Naive thymus-derived CD8-positive, alpha-beta T cell (primary cell): ENCODE data around the gene TRMT112. TPM values are rescaled to one million over a fixed set of nuclear protein-coding genes. Genes with fewer than 3 reads are reported as not detected.
A peak's percentile ranks its signal among the peaks of the same experiment; 100 is the strongest.

Source experiments
- ATAC-seq, 2 donors: fragments of 150-1000 bp; cut with Tn5 transposase in 1 of 2; sonication (Bioruptor Pico), chemical (Tn5 transposase) in 1 of 2; 1 replicate in 1 of 2; 2 replicates in 1 of 2; pipeline ENCODE4 v1.10.0; 2021; ENCODE audit warnings: mild to moderate bottlenecking in 2 of 2, moderate library complexity in 2 of 2
- POLR2A ChIA-PET: fragments of 350-600 bp; sonication (Branson Sonifier 250); formaldehyde crosslinking; loops from one replicate; lab custom pipeline; 2021; ENCODE audit warnings: antibody characterized with exemption; lab: Charles Lee
- DNase-seq, 10 donors: peaks; one replicate each; pipeline versions ENCODE4 v3.0.0 to v3.0.0-alpha.2; 2020 to 2022
- H3K27ac Mint-ChIP-seq, 10 donors: one replicate each; pipeline ENCODE4 v1.8.0; 2020 to 2022; ENCODE audit warnings: mild to moderate bottlenecking in 10 of 10, mixed read lengths in 10 of 10, moderate library complexity in 4 of 10, inconsistent platforms in 1 of 10
- H3K27me3 Mint-ChIP-seq, 5 donors: one replicate each; pipeline ENCODE4 v1.8.0; 2021 to 2022; ENCODE audit warnings: mixed read lengths in 5 of 5
- H3K36me3 Mint-ChIP-seq, 3 donors: one replicate each; pipeline ENCODE4 v1.8.0; 2020 to 2022; ENCODE audit warnings: mixed read lengths in 3 of 3, mild to moderate bottlenecking in 2 of 3, inconsistent platforms in 1 of 3
- H3K4me1 Mint-ChIP-seq, 4 donors: one replicate each; pipeline ENCODE4 v1.8.0; 2021 to 2022; ENCODE audit warnings: mixed read lengths in 4 of 4
- H3K4me3 Mint-ChIP-seq, 10 donors: one replicate each; pipeline ENCODE4 v1.8.0; 2020 to 2022; ENCODE audit warnings: mild to moderate bottlenecking in 10 of 10, mixed read lengths in 10 of 10, moderate library complexity in 6 of 10, inconsistent platforms in 1 of 10
- H3K9me3 Mint-ChIP-seq, 9 donors: one replicate each; pipeline ENCODE4 v1.8.0; 2020 to 2022; ENCODE audit warnings: mixed read lengths in 9 of 9, mild to moderate bottlenecking in 3 of 9, inconsistent platforms in 1 of 9, moderate library complexity in 1 of 9
- polyA plus RNA-seq, 3 donors: library from polyadenylated mRNA; unstranded; fragments of 300-500 nt; fragmentation: Illumina TruSeq; gene quantifications; one replicate each; pipeline ENCODE4 v1.2.3, GENCODE V29; 2021
- total RNA-seq, 8 experiments: library from RNA in 2 of 8; stranded (reverse) in 2 of 8; gene quantifications; one replicate each; pipeline ENCODE4 v1.2.3 and lab custom pipeline; 2021 to 2026

The TRMT112 gene
- total and polyA plus RNA-seq, 5 experiments from 2014 or later = 159 to 524 (median 509) TPM

GRCh38 chr11:64305075-64305690 is 12.2 kb downstream of the TRMT112 start, which contains the start of gene ESRRA:
TSS of gene ESRRA (plus strand) at chr11:64305524. CDS start at chr11:64307180, 1,656 bp downstream.
- Mint-ChIP-seq H3K9me3 (no peaks in the 10 kb centered on the region), H3K4me3 (peak within 1 kb of the TSS; percentile 93 to 99 (median 96)), H3K36me3 (peaks cover 0 to 10% (median 0%) of the 10 kb centered on the region in 3 donors), H3K27me3 (peaks cover 8 to 12% (median 11%) of the 10 kb centered on the region in 5 donors), H3K4me1 (peaks cover 20 to 44% (median 39%) of the 10 kb centered on the region in 4 donors), H3K27ac (peak within 1 kb of the TSS; percentile 88 to 98 (median 96))
- DNase-seq (peak; percentile 98 to 100 (median 100)), ATAC-seq (peak; percentile 70 to 74)
- POLR2A ChIA-PET = interaction anchor here (0.7 to 7.5 kb wide), 17 partner anchors 12 to 790 kb away, joined by 3 to 113 read pairs (median 6); partner anchors contain the start of genes BAD, FERMT3, FKBP2 and GPR137

GRCh38 chr11:64304316-64305072 is 12.9 kb downstream of the TRMT112 start:
- Mint-ChIP-seq H3K36me3 (peaks cover 0 to 12% (median 0%) of the 10 kb centered on the region in 3 donors), H3K4me3 (peak overlapping the region; percentile 85 to 97 (median 93)), H3K27me3 (peaks cover 12 to 18% (median 14%) of the 10 kb centered on the region in 5 donors), H3K4me1 (peaks cover 22 to 47% (median 43%) of the 10 kb centered on the region in 4 donors), H3K9me3 (no peaks in the 10 kb centered on the region), H3K27ac (peak overlapping the region; percentile 87 to 98 (median 95))
- POLR2A ChIA-PET = interaction anchor here (0.7 to 7.5 kb wide), 23 partner anchors 13 to 791 kb away, joined by 3 to 113 read pairs (median 5); partner anchors contain the start of genes BAD, FERMT3, FKBP2 and GPR137
- ATAC-seq (peak; percentile 33 to 39), DNase-seq (peak; percentile 83 to 95 (median 90))

GRCh38 chr11:64304032-64304315 is 13.4 kb downstream of the TRMT112 start:
- peaks cover 22 to 48% (median 43%) of the 10 kb centered on the region in 4 donors for H3K4me1 Mint-ChIP-seq
- peak overlapping the region; percentile 87 to 98 (median 95) for H3K27ac Mint-ChIP-seq
- H3K9me3 Mint-ChIP-seq = no peaks in the 10 kb centered on the region
- peak overlapping the region; percentile 85 to 97 (median 93) for H3K4me3 Mint-ChIP-seq
- no peak for DNase-seq
- POLR2A ChIA-PET = interaction anchor here (0.9 to 7.5 kb wide), 17 partner anchors 13 to 465 kb away, joined by 3 to 113 read pairs (median 6); partner anchors contain the start of genes BAD, FERMT3, FKBP2 and GPR137
- peaks cover 12 to 22% (median 15%) of the 10 kb centered on the region in 5 donors for H3K27me3 Mint-ChIP-seq
- peaks cover 0 to 9% (median 0%) of the 10 kb centered on the region in 3 donors for H3K36me3 Mint-ChIP-seq
- no peak for ATAC-seq

- POLR2A ChIA-PET = interaction anchor here (1.0 to 7.5 kb wide), 16 partner anchors 14 to 1350 kb away, joined by 3 to 113 read pairs (median 6); partner anchors contain the start of genes BAD, FERMT3, FKBP2 and GPR137
- Mint-ChIP-seq H3K4me3 (peak overlapping the region in 5 of 10 donors; percentile 4 to 97 (median 93)), H3K9me3 (no peaks in the 10 kb centered on the region), H3K36me3 (peaks cover 0 to 9% (median 0%) of the 10 kb centered on the region in 3 donors), H3K4me1 (peaks cover 22 to 51% (median 44%) of the 10 kb centered on the region in 4 donors), H3K27ac (peak overlapping the region in 6 of 10 donors; percentile 11 to 97 (median 95)), H3K27me3 (peaks cover 13 to 28% (median 20%) of the 10 kb centered on the region in 5 donors)
- no peak for ATAC-seq
- no peak for DNase-seq
Observed at GRCh38 chr11:64303109-64304031, 14.0 kb downstream of the TRMT112 start.

GRCh38 chr11:64299847-64300648 is 17.3 kb downstream of the TRMT112 start, which contains the start of gene CATSPERZ:
TSS of gene CATSPERZ (plus strand) at chr11:64300358. CDS start at chr11:64300411, 53 bp downstream.
- DNase-seq (peak in 5 of 10 donors; percentile 28 to 59 (median 39)), ATAC-seq (no peak)
- peaks cover 14 to 42% (median 36%) of the 10 kb centered on the region in 4 donors for H3K4me1 Mint-ChIP-seq
- peak within 1 kb of the TSS in 8 of 10 donors; percentile 72 to 90 (median 86) for H3K27ac Mint-ChIP-seq
- H3K9me3 Mint-ChIP-seq = no peaks in the 10 kb centered on the region
- POLR2A ChIA-PET = interaction anchor here (1.1 to 7.5 kb wide), 4 partner anchors 16 to 94 kb away, joined by 4 to 113 read pairs (median 10); partner anchors contain the start of genes BAD and FERMT3
- H3K36me3 Mint-ChIP-seq = peaks cover 0 to 2% (median 0%) of the 10 kb centered on the region in 3 donors
- H3K4me3 Mint-ChIP-seq = peak within 1 kb of the TSS; percentile 66 to 87 (median 78)
- peaks cover 31 to 61% (median 47%) of the 10 kb centered on the region in 5 donors for H3K27me3 Mint-ChIP-seq

GRCh38 chr11:64298966-64299846 is 18.2 kb downstream of the TRMT112 start:
- peak overlapping the region in 9 of 10 donors; percentile 66 to 87 (median 78) for H3K4me3 Mint-ChIP-seq
- H3K27ac Mint-ChIP-seq = peak overlapping the region in 7 of 10 donors; percentile 24 to 86 (median 68)
- H3K9me3 Mint-ChIP-seq = no peaks in the 10 kb centered on the region
- ATAC-seq (no peak), DNase-seq (no peak)
- POLR2A ChIA-PET = interaction anchor here (0.6 to 0.7 kb wide), 3 partner anchors 43 to 1443 kb away, joined by 3 to 5 read pairs (median 4); no protein-coding TSS in a partner anchor
- H3K27me3 Mint-ChIP-seq = peaks cover 32 to 67% (median 53%) of the 10 kb centered on the region in 5 donors
- peaks cover 0 to 2% (median 0%) of the 10 kb centered on the region in 3 donors for H3K36me3 Mint-ChIP-seq
- H3K4me1 Mint-ChIP-seq = peaks cover 13 to 39% (median 33%) of the 10 kb centered on the region in 4 donors

GRCh38 chr11:64297699-64298358 is 19.5 kb downstream of the TRMT112 start:
- Mint-ChIP-seq H3K27me3 (peaks cover 37 to 81% (median 60%) of the 10 kb centered on the region in 5 donors), H3K36me3 (peaks cover 0 to 2% (median 0%) of the 10 kb centered on the region in 3 donors), H3K27ac (no peak overlapping the region), H3K4me1 (peaks cover 10 to 33% (median 29%) of the 10 kb centered on the region in 4 donors), H3K4me3 (peak overlapping the region in 1 of 10 donors; percentile 11), H3K9me3 (no peaks in the 10 kb centered on the region)
- DNase-seq (peak in 2 of 10 donors; percentile 14 to 57), ATAC-seq (no peak)
- POLR2A ChIA-PET = interaction anchor here (0.7 to 1.2 kb wide), 3 partner anchors 26 to 72 kb away, joined by 3 to 5 read pairs (median 4); partner anchors contain the start of genes NUDT22 and TRPT1

- peak in 1 of 10 donors; percentile 45 for DNase-seq
- Mint-ChIP-seq H3K9me3 (no peaks in the 10 kb centered on the region), H3K4me3 (no peak overlapping the region), H3K36me3 (peaks cover 0 to 2% (median 0%) of the 10 kb centered on the region in 3 donors), H3K4me1 (peaks cover 10 to 36% (median 33%) of the 10 kb centered on the region in 4 donors), H3K27me3 (peaks cover 37 to 85% (median 60%) of the 10 kb centered on the region in 5 donors), H3K27ac (no peak overlapping the region)
- POLR2A ChIA-PET = interaction anchor here (0.7 to 1.2 kb wide), 4 partner anchors 25 to 71 kb away, joined by 3 to 5 read pairs (median 4); partner anchors contain the start of genes NUDT22 and TRPT1
- no peak for ATAC-seq
Observed at GRCh38 chr11:64296830-64297698, 20.3 kb downstream of the TRMT112 start.
